HepG2 (cell line): ENCODE results near the gene TEX19. TPM values are rescaled to one million over a fixed set of nuclear protein-coding genes. Genes with fewer than 3 reads are reported as not detected.
A peak's percentile ranks its signal among the peaks of the same experiment; 100 is the strongest.

Experiments used
- E2F5 ChIP-seq: sonication (generic); formaldehyde crosslinking; conservative IDR thresholded peaks from 2 replicates; pipeline ENCODE4 v1.4.0; 2020; ENCODE audit warnings: missing genetic modification reagents
- EEA1 ChIP-seq: sonication (generic); formaldehyde crosslinking; IDR thresholded peaks from 2 replicates; pipeline ENCODE4 v1.5.1; 2020; ENCODE audit warnings: mild to moderate bottlenecking, missing genetic modification reagents, borderline replicate concordance
- GATA4 ChIP-seq: sonication (generic); IDR thresholded peaks from 2 replicates; pipeline ENCODE4 v1.6.1; 2016; ENCODE audit warnings: antibody characterized with exemption, low read depth, borderline replicate concordance
- GMEB1 ChIP-seq: sonication (generic); formaldehyde crosslinking; IDR thresholded peaks from 2 replicates; pipeline ENCODE4 v1.5.1; 2020; ENCODE audit warnings: missing genetic modification reagents, mild to moderate bottlenecking, borderline replicate concordance
- KLF6 ChIP-seq: IDR thresholded peaks from 2 replicates; pipeline ENCODE4 v1.8.0; 2016; ENCODE audit warnings: missing biosample characterization, missing genetic modification reagents
- POLR2AphosphoS2 ChIP-seq: IDR thresholded peaks from 2 replicates; pipeline ENCODE4 v1.6.1; 2011; ENCODE audit warnings: low read depth, low read length, improper control_type of control experiment
- RBFOX2 ChIP-seq: fragments of 200-400 bp; formaldehyde crosslinking; IDR thresholded peaks from 2 replicates; pipeline ENCODE4 v1.6.1; 2017; ENCODE audit warnings: low read depth, mild to moderate bottlenecking, low read length
- RFXANK ChIP-seq: IDR thresholded peaks from 2 replicates; pipeline ENCODE4 v1.6.1; 2016
- SALL1 ChIP-seq: sonication (generic); formaldehyde crosslinking; IDR thresholded peaks from 2 replicates; pipeline ENCODE4 v1.8.0; 2022; ENCODE audit warnings: mild to moderate bottlenecking, missing genetic modification reagents
- SIX1 ChIP-seq: sonication (generic); formaldehyde crosslinking; IDR thresholded peaks from 2 replicates; pipeline ENCODE4 v1.4.0; 2020; ENCODE audit warnings: missing genetic modification reagents, borderline replicate concordance
- SP2 ChIP-seq: sonication (generic); formaldehyde crosslinking; IDR thresholded peaks from 2 replicates; pipeline ENCODE4 v1.5.1; 2020; ENCODE audit warnings: mild to moderate bottlenecking, missing genetic modification reagents
- THAP9 ChIP-seq: sonication (generic); formaldehyde crosslinking; IDR thresholded peaks from 2 replicates; pipeline ENCODE4; 2020; ENCODE audit warnings: missing genetic modification reagents, mild to moderate bottlenecking, borderline replicate concordance
- YEATS2 ChIP-seq: sonication (generic); formaldehyde crosslinking; IDR thresholded peaks from 2 replicates; pipeline ENCODE4 v1.4.0; 2020; ENCODE audit warnings: missing genetic modification reagents, borderline replicate concordance
- ZKSCAN8 ChIP-seq: IDR thresholded peaks from 2 replicates; pipeline ENCODE4 v1.6.1; 2016; ENCODE audit warnings: borderline replicate concordance, missing genetic modification reagents, missing compliant biosample characterization
- ZNF530 ChIP-seq: sonication (generic); formaldehyde crosslinking; IDR thresholded peaks from 2 replicates; pipeline ENCODE4 v1.5.0; 2020; ENCODE audit warnings: low read depth, mild to moderate bottlenecking, missing genetic modification reagents
- polyA plus RNA-seq, 8 experiments: library from polyadenylated mRNA; depleted of rRNA in 3 of 8; stranded (reverse) in 7 of 8; unstranded in 1 of 8; fragments of >200 nt; fragmentation: Illumina TruSeq in 4 of 8; extraction: Trizol in 4 of 8; gene quantifications; 2 replicates each; pipeline versions ENCODE4 v1.2.1 to v1.2.3, GENCODE V29; 2011 to 2016; ENCODE audit warnings: low read depth in 4 of 8, missing spikeins in 1 of 8, mixed read lengths in 1 of 8; ENCODE audit not compliant: insufficient read depth in 1 of 8
- total RNA-seq, 5 experiments: library from RNA; depleted of rRNA; stranded (reverse); fragments of >200 nt; fragmentation: Illumina TruSeq; extraction: Trizol; gene quantifications; 2 replicates each; pipeline ENCODE4 v1.2.3, GENCODE V29; 2016; ENCODE audit warnings: low read depth in 1 of 5
- TF ChIP-seq, protein P1 (sequence below): sonication (generic); formaldehyde crosslinking; IDR thresholded peaks from 2 replicates; pipeline ENCODE4 v1.4.0; 2020; ENCODE audit warnings: missing genetic modification reagents, borderline replicate concordance
- TF ChIP-seq, protein P2 (sequence below): sonication (generic); formaldehyde crosslinking; IDR thresholded peaks from 2 replicates; pipeline ENCODE4 v1.4.0; 2020; ENCODE audit warnings: missing genetic modification reagents, mild to moderate bottlenecking, borderline replicate concordance

The TEX19 gene
- total and polyA plus RNA-seq, 2 of the 13 experiments (the other 11 are each of a cell fraction or from before 2014, with no cell fraction given) = 1.3 to 6.0 TPM

DNA sequence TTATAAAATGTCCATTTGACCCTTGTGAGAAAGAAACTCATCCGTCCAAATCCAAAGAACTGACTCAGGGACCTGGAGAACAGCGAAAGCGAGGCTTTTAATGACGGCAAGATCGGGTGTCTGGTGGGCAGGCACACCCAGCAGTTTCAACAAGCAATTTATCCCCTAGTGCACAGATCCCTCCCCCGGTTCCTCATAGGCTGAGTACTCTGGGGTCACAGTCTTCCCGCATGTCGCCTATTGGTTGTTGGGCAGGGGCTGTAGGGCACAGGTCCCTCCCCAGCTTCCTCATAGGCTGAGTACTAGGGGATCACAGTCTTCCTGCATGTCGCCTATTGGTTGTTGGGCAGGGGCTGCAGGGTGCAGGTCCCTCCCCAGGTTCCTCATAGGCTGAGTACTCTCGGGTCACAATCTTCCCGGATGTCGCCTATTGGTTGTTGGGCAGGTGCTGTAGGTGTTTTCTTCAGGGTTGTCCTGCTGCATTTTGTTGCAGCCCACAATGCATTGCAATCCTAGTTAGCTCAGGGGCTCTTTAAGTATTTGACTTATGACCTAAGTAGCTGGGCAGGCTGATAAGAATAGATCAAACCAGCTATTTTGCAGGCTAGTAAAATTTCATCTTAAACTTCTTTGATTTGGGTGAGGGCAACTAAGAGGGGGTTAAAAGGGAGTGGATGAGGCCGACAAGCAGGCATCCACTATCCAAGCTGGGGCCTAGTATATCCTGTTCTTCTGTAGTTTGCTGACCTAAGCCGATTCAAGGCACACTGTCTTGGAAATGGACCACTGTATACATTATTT is 8.9 kb downstream of the TEX19 start (continued):
- TF ChIP-seq, protein P1, sequence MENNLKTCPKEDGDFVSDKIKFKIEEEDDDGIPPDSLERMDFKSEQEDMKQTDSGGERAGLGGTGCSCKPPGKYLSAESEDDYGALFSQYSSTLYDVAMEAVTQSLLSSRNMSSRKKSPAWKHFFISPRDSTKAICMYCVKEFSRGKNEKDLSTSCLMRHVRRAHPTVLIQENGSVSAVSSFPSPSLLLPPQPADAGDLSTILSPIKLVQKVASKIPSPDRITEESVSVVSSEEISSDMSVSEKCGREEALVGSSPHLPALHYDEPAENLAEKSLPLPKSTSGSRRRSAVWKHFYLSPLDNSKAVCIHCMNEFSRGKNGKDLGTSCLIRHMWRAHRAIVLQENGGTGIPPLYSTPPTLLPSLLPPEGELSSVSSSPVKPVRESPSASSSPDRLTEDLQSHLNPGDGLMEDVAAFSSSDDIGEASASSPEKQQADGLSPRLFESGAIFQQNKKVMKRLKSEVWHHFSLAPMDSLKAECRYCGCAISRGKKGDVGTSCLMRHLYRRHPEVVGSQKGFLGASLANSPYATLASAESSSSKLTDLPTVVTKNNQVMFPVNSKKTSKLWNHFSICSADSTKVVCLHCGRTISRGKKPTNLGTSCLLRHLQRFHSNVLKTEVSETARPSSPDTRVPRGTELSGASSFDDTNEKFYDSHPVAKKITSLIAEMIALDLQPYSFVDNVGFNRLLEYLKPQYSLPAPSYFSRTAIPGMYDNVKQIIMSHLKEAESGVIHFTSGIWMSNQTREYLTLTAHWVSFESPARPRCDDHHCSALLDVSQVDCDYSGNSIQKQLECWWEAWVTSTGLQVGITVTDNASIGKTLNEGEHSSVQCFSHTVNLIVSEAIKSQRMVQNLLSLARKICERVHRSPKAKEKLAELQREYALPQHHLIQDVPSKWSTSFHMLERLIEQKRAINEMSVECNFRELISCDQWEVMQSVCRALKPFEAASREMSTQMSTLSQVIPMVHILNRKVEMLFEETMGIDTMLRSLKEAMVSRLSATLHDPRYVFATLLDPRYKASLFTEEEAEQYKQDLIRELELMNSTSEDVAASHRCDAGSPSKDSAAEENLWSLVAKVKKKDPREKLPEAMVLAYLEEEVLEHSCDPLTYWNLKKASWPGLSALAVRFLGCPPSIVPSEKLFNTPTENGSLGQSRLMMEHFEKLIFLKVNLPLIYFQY (CRISPR knock-in tag) = peak; percentile 18; the same call in 1 of the 2 replicates
- peak; percentile 39; the same call in 1 of the 2 replicates for TF ChIP-seq ZKSCAN8 (CRISPR knock-in tag)
- TF ChIP-seq THAP9 (CRISPR knock-in tag) = peak; percentile 38; the same call in 1 of the 2 replicates
- peak; percentile 65; the same call in 1 of the 2 replicates for TF ChIP-seq POLR2AphosphoS2
- peak; percentile 71 for TF ChIP-seq RBFOX2
- peak; percentile 87; the same call in 1 of the 2 replicates for TF ChIP-seq YEATS2 (CRISPR knock-in tag)
- TF ChIP-seq RFXANK (CRISPR knock-in tag) = peak; percentile 87; the same call in 1 of the 2 replicates
- TF ChIP-seq, protein P2, sequence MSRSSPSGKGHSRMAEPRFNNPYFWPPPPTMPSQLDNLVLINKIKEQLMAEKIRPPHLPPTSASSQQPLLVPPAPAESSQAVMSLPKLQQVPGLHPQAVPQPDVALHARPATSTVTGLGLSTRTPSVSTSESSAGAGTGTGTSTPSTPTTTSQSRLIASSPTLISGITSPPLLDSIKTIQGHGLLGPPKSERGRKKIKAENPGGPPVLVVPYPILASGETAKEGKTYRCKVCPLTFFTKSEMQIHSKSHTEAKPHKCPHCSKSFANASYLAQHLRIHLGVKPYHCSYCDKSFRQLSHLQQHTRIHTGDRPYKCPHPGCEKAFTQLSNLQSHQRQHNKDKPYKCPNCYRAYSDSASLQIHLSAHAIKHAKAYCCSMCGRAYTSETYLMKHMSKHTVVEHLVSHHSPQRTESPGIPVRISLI (CRISPR knock-in tag) = no peak
- peak; percentile 40; the same call in 1 of the 2 replicates for TF ChIP-seq GATA4
- peak; percentile 72 for TF ChIP-seq SALL1 (CRISPR knock-in tag)
- peak; percentile 95 for TF ChIP-seq SP2 (CRISPR knock-in tag)
- no peak for TF ChIP-seq ZNF530 (CRISPR knock-in tag)
- TF ChIP-seq E2F5 (CRISPR knock-in tag) = no peak
- peak; percentile 22; the same call in 1 of the 2 replicates for TF ChIP-seq GMEB1 (CRISPR knock-in tag)
- TF ChIP-seq EEA1 (CRISPR knock-in tag) = no peak
- TF ChIP-seq SIX1 = 0 out of 2 replicates have a peak, but pooled peaks have one; percentile 41
- TF ChIP-seq KLF6 = 0 out of 2 replicates have a peak, but pooled peaks have one; percentile 62
